CD4-positive, alpha-beta T cell treated with Interleukin-15 for 1 hour (primary cell): ENCODE measurements around the gene ACAD9.

Experiments used
- DNase-seq: peaks from one replicate; pipeline ENCODE4 v3.0.0-alpha.2; 2020

Gene ACAD9

DNA sequence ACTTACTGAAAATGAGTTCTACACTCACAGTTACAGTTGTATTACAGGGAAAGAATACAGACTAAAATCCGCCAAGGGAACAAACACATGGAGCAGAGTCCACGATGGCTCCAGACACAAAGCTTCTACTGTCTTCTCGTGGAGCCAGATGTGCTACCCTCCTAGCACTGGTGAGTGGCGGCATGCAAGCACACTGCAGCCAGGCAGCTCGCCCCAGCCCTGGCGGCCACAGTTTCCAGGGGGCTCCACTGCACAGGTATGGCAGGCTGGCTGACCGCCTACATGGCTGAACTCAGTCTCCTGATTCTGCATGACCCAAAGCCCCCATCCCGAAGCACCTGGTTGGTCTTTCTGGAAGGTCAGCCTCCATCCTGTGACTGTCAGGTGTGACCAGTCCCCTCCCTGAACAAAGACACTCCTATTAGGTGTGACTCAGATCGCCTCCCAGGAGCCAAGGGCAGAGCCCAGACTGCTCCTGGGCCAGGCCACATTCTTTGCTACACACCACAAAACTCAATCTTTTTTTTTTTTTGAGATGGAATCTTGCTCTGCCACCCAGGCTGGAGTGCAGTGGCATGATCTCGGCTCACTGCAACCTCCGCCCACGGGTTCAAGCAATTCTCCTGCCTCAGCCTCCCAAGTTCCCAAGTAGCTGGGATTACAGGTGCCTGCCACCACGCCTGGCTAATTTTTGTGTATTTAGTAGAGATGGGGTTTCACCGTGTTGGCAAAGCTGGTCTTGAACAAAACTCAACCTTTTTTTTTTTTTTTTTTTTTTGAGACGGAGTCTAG is 62.9 kb downstream of the ACAD9 start:
- DNase-seq, result no peak

DNA sequence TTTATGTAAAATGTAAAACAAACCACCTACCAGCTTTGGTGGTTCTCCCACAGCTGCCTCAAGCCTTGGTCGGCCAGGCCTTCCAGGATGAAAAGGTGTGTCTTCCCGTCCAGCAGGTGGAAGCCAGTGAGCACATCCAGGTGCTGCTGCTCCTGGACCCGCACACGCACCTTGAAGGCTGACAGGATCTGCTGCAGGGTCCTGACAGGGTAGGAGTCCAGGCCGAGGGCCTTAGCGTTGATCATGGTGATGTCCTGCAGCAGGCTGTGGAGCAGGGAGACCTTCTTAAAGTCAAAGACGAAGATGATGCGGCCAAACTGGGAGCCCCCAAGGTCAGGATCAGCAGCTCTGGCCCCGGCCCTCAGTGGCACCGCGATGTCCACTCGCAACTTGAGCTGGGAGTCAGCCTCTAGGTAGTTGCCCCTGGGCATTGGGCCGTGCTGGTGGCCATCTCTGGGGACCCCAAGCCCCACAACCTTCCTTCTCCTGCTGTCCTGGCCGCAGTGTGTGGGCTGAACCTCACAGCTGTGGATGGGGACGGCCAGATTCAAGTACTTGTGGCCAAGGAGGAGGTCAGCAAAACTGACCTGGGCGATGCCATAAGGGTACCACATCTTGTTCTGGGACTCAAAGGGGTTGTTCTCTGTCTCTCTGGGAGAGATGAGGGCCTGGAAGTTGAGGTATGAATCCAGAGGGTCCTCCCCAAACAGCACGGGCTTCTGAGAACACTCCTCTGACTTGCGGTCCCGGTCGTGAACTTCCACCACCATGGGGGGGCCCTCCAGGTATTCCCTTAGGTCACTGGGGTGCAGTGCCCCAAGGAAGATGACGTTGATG is 65.8 kb downstream of the ACAD9 start:
- no peak for DNase-seq

DNA sequence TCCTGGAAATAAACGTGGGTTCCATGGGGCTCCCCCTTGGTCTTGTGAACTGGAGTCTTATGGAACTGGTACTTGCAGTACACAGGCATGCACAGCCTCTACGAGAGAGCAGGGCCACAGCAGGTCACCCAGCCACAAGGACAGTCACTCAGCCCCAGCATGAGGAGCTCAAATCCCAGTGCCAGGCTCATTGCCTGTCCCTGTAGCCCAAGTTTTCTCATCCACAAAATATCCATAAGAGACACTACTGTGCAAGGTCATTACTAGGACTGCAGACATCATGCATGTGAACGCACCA is 66.4 kb downstream of the ACAD9 start:
- no peak for DNase-seq

DNA sequence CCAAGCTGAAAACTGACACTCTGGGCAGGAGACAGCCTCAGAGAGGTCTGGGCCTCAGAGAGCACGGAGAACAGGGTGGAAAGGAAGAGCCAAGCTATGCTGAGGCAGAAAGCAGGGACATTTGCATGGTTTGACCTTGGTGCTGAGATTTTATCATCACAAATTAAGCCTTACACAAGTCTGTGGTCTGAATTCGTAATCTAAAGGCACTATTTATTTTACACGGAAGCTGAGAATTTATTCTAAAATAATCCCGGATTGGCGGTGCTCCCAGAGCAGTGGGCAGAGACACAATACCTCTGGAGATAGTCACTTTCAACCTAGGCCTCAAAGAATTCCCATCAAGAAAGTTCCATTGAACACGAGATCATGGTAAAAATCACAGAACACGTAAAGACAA is 67.0 kb downstream of the ACAD9 start:
- no peak for DNase-seq

DNA sequence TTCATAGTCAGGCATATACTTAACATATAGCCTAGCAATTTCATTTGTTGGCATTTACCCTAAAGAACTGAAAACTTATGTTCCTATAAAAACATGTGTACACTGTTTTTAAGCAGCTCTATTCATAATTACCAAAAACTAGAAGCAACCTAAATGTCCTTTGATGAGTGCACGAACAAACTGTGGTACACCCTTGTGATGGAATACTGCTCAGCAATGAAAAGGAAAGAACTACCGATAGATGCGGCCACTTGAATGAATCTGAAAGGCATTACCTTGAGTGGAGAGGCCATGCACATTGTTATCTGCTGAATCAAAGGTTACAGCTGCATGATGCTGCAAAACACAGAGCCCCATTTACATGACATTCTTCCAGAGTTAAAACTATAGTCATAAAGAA is 69.7 kb downstream of the ACAD9 start:
- DNase-seq, result no peak

DNA sequence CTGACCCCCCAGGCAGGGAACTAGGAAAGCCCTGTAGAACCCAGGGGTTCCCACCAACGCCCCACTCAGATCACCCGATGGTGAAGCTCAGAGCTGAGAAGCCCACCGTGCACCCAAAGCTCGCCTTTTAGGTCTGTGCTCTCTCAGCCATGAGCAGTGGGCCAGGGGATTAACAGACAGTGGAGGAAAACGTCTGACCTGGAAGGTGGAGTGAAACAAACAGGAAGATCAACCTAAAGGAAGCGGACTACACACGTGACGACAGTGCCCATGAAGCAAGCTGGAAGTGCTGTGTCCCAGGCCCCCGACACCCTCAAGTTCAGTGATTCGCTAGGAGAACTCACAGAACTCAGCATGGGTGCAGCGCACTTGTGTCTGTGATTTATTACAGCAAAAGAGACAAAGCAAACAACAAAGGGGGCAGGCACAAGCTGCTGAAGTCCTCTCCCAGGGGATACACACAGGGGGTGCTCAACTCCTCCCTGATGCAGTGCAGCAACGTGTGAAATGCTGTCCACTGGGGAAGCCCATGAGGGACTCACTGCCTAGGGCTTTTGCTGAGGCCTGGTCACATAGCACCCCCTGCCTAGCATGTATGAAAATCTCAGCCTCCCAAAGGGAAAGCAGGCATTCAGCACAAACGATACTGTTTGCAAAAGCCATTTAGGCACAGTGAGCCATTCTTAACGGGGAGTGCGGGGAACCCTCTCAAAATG is 71.0 kb downstream of the ACAD9 start:
- no peak for DNase-seq

DNA sequence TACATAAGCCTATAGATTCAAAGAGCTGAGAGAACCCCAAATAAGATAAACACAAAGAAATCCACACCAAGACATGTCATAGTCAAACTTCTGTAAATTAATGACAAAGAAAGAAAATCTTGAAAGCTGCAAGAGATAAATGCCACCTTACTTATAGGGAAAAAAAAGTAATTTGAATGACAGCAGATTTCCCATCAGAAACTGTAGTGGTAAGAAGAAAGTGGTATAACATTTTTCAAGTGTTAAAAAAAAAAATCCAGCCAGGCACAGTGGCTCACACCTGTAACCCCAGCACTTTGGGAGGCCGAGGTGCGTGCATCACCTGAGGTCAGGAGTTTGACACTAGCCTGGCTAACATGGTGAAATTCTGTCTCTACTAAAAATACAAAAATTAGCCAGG is 77.0 kb downstream of the ACAD9 start:
- no peak for DNase-seq
